GM12874 (cell line): ENCODE results near the gene TNFAIP6.

ENCODE experiments used
- CTCF ChIP-seq: IDR thresholded peaks from 2 replicates; pipeline ENCODE4 v1.5.1; 2011; ENCODE audit warnings: low read depth, mild to moderate bottlenecking, control low read depth, low read length, moderate library complexity; ENCODE audit not compliant: insufficient read depth

Gene TNFAIP6

GRCh38 chr2:151350579-151351195, 6.7 kb upstream of the TNFAIP6 start:
- TF ChIP-seq CTCF = no peak

GRCh38 chr2:151353995-151354394, 3.4 kb upstream of the TNFAIP6 start:
- TF ChIP-seq CTCF = no peak

- TF ChIP-seq CTCF = no peak
These were observed 2.6 kb upstream of the TNFAIP6 start for GRCh38 chr2:151354807-151355206.

- TF ChIP-seq CTCF = no peak
These were observed 976 bp downstream of the TNFAIP6 start for GRCh38 chr2:151358166-151358970.

- no peak for TF ChIP-seq CTCF
These were observed 2.5 kb downstream of the TNFAIP6 start for GRCh38 chr2:151359768-151360461.

GRCh38 chr2:151361674-151362370, 4.4 kb downstream of the TNFAIP6 start:
- no peak for TF ChIP-seq CTCF

- no peak for TF ChIP-seq CTCF
These were observed 6.3 kb downstream of the TNFAIP6 start for GRCh38 chr2:151363709-151364108.
